Neural crest cell (in vitro differentiated cells): ENCODE measurements around the gene RGPD3. TPM values are rescaled to one million over a fixed set of nuclear protein-coding genes. Genes with fewer than 3 reads are reported as not detected.
A peak's percentile ranks its signal among the peaks of the same experiment; 100 is the strongest.
"Not testable (repeated sequence)": the region's sequence is repeated elsewhere in the genome, so short reads cannot be mapped to it uniquely, and the experiment has no call there.

Source experiments
- DNase-seq: peaks from one replicate; pipeline ENCODE4 v3.0.0; 2021; ENCODE audit warnings: low read depth, mixed read lengths, low spot score
- H3K27ac Mint-ChIP-seq: one replicate; pipeline ENCODE4 v1.8.0; 2021; ENCODE audit warnings: mild to moderate bottlenecking, mixed read lengths; ENCODE audit not compliant: unreplicated experiment
- H3K27me3 Mint-ChIP-seq: 2 replicates; pipeline ENCODE4 v1.8.0; 2021; ENCODE audit warnings: low read depth, mild to moderate bottlenecking, mixed read lengths
- H3K36me3 Mint-ChIP-seq: 2 replicates; pipeline ENCODE4 v1.8.0; 2021; ENCODE audit warnings: low read depth, mild to moderate bottlenecking, mixed read lengths
- H3K4me1 Mint-ChIP-seq: 2 replicates; pipeline ENCODE4 v1.8.0; 2021; ENCODE audit warnings: mixed read lengths
- H3K4me3 Mint-ChIP-seq: one replicate; pipeline ENCODE4 v1.8.0; 2021; ENCODE audit warnings: mild to moderate bottlenecking, mixed read lengths
- H3K9me3 Mint-ChIP-seq: 2 replicates; pipeline ENCODE4 v1.8.0; 2021; ENCODE audit warnings: mixed read lengths
- total RNA-seq: library from RNA; stranded (reverse); gene quantifications from 2 replicates; pipeline ENCODE4 v1.2.1, GENCODE V29; 2021
- TF ChIP-seq, protein P1 (sequence below): fragments of 200-600 bp; sonication (generic); conservative IDR thresholded peaks from 2 replicates; pipeline ENCODE4 v1.5.0; 2021; ENCODE audit warnings: antibody characterized with exemption, mild to moderate bottlenecking

The RGPD3 gene
- total RNA-seq, 1 donor from 2014 or later, result 0.14 TPM

GRCh38 chr2:106470658-106471057 is 2.4 kb upstream of the RGPD3 start:
- not testable (repeated sequence) for H3K4me3 Mint-ChIP-seq

GRCh38 chr2:106467516-106467915 is 697 bp downstream of the RGPD3 start:
- DNase-seq, H3K36me3 Mint-ChIP-seq, H3K27me3 Mint-ChIP-seq, H3K4me3 Mint-ChIP-seq, H3K27ac Mint-ChIP-seq, H3K4me1 Mint-ChIP-seq, H3K9me3 Mint-ChIP-seq: not testable (repeated sequence)

More at GRCh38 chr2:106470658-106471057, 2.4 kb upstream of the RGPD3 start:
- not testable (repeated sequence) for H3K36me3 Mint-ChIP-seq, H3K27me3 Mint-ChIP-seq, H3K9me3 Mint-ChIP-seq, H3K4me1 Mint-ChIP-seq, H3K27ac Mint-ChIP-seq
- peak; percentile 44 for DNase-seq
- TF ChIP-seq, protein P1, sequence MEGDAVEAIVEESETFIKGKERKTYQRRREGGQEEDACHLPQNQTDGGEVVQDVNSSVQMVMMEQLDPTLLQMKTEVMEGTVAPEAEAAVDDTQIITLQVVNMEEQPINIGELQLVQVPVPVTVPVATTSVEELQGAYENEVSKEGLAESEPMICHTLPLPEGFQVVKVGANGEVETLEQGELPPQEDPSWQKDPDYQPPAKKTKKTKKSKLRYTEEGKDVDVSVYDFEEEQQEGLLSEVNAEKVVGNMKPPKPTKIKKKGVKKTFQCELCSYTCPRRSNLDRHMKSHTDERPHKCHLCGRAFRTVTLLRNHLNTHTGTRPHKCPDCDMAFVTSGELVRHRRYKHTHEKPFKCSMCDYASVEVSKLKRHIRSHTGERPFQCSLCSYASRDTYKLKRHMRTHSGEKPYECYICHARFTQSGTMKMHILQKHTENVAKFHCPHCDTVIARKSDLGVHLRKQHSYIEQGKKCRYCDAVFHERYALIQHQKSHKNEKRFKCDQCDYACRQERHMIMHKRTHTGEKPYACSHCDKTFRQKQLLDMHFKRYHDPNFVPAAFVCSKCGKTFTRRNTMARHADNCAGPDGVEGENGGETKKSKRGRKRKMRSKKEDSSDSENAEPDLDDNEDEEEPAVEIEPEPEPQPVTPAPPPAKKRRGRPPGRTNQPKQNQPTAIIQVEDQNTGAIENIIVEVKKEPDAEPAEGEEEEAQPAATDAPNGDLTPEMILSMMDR, result peak; percentile 47

- not testable (repeated sequence) for H3K9me3 Mint-ChIP-seq, H3K4me3 Mint-ChIP-seq, H3K36me3 Mint-ChIP-seq, H3K27me3 Mint-ChIP-seq, H3K4me1 Mint-ChIP-seq, DNase-seq, H3K27ac Mint-ChIP-seq
- TF ChIP-seq, protein P1, result peak; percentile 38
These were observed 6.3 kb downstream of the RGPD3 start for GRCh38 chr2:106461882-106462281.

DNA sequence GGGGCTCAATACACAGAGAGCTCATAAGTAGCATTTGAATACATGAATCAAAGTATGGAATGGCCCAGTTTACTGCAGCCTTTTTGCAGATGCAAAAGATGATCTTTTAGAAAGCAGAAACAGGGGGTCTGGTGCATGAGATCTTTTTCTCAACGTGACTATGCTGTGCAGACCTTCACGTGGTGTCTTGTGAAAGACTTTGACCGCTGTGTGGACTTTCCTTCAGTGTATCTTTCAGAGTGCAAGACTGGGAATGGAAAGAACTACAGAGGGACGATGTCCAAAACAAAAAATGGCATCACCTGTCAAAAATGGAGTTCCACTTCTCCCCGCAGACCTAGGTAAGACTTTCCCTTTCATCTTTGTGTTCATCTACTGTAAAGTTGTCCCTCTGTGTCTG is 77.5 kb downstream of the RGPD3 start:
- not testable (repeated sequence) for H3K4me1 Mint-ChIP-seq, H3K27me3 Mint-ChIP-seq, DNase-seq, H3K36me3 Mint-ChIP-seq, H3K27ac Mint-ChIP-seq, H3K9me3 Mint-ChIP-seq, H3K4me3 Mint-ChIP-seq

DNA sequence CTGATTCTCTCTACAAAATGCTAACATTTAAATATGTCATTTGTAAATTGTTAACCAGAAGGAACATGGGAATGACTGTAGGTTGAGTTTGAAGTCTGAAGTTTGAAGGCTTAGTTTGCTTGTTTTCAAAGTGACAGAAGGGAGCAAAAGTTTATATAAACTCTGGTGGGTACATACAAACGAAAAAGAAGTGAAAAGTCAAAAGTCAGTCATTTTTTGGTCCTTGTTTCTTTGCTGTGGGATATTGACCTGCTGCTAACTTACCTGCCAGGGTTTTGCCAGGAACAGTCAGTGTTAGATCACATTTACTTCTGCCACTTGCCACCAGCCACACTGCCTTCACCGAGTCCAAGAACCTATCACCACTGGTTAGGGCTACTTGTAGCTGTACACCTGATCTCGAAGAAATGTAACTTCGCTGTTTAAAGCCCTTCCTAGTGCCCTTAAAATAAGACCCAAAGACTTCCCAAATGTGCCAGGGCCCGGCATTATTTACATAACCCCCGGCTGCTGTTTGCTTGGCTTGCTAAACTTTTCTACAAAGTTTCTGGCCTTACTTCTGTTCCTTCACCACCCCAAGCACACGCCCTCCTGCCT is 79.3 kb downstream of the RGPD3 start:
- not testable (repeated sequence) for DNase-seq, H3K4me3 Mint-ChIP-seq, H3K27ac Mint-ChIP-seq, H3K4me1 Mint-ChIP-seq, H3K9me3 Mint-ChIP-seq, H3K36me3 Mint-ChIP-seq, H3K27me3 Mint-ChIP-seq

GRCh38 chr2:106384548-106384947 is 83.7 kb downstream of the RGPD3 start:
- H3K27ac Mint-ChIP-seq, result peak overlapping the region; percentile 20
- H3K36me3 Mint-ChIP-seq, H3K9me3 Mint-ChIP-seq, DNase-seq, H3K27me3 Mint-ChIP-seq, H3K4me1 Mint-ChIP-seq, H3K4me3 Mint-ChIP-seq: not testable (repeated sequence)

DNA sequence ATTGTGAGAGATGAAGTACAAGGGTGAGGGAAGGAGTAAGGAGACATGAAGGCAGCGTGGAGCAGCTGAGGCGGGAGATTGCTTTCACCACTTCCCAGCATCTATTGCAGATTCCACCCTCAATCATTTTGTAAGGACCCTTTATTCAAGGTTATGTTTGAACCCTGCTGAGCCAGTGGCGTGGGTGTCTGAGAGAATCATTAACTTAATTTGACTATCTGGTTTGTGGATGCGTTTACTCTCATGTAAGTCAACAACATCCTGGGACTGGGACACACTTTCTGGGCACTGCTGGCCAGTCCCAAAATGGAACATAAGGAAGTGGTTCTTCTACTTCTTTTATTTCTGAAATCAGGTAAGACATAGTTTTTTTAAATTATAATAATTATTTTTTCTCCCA is 86.3 kb downstream of the RGPD3 start:
- H3K4me3 Mint-ChIP-seq, H3K4me1 Mint-ChIP-seq, H3K9me3 Mint-ChIP-seq, DNase-seq, H3K36me3 Mint-ChIP-seq, H3K27me3 Mint-ChIP-seq: not testable (repeated sequence)
- H3K27ac Mint-ChIP-seq, result peak overlapping the region; percentile 28

- H3K9me3 Mint-ChIP-seq, H3K27ac Mint-ChIP-seq, DNase-seq, H3K27me3 Mint-ChIP-seq, H3K4me1 Mint-ChIP-seq, H3K4me3 Mint-ChIP-seq, H3K36me3 Mint-ChIP-seq: not testable (repeated sequence)
These were observed 88.6 kb downstream of the RGPD3 start for GRCh38 chr2:106379567-106379966.

DNA sequence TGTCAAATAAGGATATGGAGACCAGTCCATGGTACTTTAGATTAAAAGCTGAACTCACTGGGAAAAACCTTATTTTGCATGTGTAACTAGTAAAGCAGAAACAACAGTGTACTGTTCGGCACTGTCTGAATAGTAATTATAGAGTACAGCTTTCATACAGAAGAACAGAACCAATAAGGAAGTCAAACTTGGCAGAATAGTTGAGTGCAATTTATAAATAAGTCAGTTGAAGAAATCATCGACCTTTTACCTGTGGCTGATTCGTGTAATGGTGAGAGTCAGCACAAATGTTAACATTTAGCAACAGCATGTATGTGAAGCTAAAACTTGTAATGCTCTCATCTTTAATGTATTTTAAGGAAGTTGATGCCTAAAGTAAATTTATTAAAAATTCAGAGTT is 99.0 kb downstream of the RGPD3 start:
- H3K27me3 Mint-ChIP-seq, H3K4me1 Mint-ChIP-seq, H3K9me3 Mint-ChIP-seq: not testable (repeated sequence)

More for the DNA sequence above, 99.0 kb downstream of the RGPD3 start:
- H3K27ac Mint-ChIP-seq, H3K36me3 Mint-ChIP-seq, DNase-seq, H3K4me3 Mint-ChIP-seq: not testable (repeated sequence)
